NOMO-1 treated with dmso at 0.1 percent for 144 hours (cell line): ENCODE results near the gene SETDB2.
A peak's percentile ranks its signal among the peaks of the same experiment; 100 is the strongest.

Experiments used
- DNase-seq: peaks from one replicate; lab custom pipeline; 2025; ENCODE audit not compliant: unreplicated experiment; lab: John Stamatoyannopoulos, UW

Gene SETDB2

DNA sequence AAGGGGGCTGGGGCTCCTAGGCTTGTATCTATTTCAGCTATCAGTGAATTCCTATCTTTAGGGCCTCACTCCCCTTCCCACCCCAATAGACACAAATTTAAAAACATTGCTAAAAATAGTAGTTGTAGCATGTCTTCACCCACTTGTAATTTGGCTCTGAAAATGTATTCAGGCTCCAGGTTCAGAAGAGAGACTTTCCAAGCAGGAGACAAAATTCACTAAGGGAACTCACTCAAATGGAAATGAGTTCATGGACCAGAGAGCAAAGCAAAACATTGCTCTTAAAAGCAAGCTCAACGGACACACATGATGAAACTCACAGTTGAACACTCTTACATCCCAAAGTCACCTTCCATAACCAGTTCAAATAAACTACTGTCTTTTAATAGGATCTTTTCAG is 88.5 kb downstream of the SETDB2 start:
- DNase-seq = no peak

DNA sequence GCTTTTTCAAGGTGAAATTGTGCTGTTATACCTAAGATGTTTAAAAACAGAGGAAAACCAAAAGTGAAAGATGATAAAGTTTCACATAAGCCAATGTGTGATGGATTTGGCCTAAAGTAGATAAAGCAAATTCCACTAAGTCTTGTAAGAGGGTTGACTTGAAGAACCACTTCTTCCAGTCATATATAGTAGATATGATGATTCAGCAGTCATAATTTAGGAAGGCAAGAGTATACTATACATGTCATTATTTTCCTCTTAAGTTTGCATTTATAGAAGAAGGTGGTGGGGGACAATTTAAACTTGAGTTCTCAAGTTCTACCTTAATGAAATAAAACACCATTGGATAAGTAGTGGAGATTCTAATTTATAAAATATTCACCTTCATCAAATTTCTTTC is 88.9 kb downstream of the SETDB2 start:
- no peak for DNase-seq

DNA sequence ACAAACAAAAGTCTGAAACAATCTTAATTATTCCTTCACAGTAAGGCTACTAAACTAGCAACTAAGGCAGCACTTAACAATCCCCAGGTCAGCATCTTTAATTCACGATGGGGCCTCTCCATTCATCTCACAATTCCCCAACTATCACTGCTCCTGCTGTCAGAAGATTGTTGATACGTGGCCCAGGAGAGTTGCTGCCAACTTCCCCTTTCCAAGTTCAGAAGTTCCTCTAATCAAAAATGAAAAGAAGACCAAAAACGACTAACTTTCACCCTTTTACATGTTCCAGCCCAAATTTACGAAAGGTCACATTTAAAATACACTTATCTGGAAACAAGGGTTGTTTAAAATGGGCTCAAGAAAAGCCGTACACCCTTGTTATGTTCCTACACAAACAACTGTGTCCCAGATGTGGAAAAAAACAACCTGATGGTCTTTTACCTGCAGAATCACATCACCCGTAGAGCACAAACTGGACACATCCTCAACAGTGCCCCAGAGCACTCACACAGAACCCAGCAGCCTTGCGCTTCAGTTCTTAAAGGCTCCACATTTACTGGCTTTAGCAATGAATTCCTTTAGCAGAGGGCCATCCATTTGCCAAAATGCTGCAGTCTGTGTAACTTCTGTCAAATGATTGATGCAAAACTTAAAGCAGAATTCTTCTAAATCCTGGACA is 89.7 kb downstream of the SETDB2 start:
- DNase-seq = peak; percentile 47

DNA sequence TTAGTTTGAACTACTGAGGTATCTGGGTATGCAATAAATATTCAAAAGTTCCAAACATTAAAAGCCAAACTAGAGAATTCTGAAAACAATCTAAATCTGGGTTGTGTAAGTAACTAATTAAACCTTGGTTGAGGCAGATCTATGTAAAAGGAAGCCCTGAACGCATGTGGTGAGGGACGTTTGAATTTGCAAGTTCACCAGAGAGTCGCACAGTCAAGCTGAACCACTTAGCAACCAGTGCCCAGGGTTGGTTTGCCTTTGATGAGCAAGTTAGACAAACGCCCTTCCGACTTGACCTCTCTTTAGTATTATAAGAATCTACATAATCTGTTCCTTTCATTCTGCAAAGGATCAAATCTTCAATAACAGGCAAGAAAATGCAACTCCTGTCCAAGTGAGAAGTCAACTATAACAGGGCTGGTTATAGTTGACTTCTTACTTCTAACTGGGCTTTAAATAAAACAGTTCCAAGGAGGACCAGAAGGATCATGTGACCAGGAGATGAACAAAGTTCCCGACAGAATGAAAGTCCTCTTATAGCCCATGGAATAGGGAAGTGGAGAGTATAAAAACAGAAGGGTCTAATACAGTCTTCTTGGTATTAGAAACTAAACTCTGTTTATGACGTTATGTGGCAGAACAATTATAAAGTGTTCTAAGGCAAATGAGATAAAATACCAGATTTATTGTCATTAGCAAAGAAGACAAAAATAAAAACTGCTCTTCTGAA is 92.2 kb downstream of the SETDB2 start:
- no peak for DNase-seq

DNA sequence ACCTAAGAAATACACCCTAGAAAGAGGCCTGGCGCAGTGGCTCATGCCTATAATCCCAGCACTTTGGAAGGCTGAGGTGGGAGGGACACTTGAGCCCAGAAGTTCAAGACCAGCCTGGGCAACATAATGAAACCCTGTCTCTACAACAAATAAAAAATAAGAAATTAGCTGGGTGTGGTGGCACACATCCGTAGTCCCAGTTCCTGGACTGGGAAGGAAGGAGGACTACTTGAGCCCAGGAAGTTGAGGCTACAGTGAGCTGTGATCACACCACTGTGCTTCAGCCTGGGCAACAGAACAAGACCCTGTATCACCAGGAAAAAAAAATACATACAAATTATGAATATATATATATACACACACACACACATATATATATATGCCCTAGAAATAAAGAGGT is 94.3 kb downstream of the SETDB2 start:
- no peak for DNase-seq

DNA sequence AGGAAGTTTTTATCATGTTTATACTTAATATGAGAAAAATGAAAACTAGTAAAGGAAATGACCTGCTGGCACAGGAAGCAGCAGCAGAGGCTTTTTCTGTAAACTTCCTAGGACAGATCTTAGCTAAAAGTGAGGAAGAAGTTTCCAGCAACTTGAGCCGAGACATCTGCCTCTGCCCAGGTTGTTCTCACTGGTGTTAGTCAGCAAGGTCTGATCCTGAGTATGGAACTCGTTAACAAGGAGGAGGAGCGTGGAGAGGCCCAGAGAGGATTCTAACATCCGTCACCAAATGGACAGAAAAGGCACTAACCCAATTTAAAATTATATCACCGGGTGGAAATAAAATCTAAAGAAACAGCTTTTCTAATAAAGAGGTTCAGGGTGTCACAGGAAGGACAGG is 95.2 kb downstream of the SETDB2 start:
- DNase-seq = no peak

DNA sequence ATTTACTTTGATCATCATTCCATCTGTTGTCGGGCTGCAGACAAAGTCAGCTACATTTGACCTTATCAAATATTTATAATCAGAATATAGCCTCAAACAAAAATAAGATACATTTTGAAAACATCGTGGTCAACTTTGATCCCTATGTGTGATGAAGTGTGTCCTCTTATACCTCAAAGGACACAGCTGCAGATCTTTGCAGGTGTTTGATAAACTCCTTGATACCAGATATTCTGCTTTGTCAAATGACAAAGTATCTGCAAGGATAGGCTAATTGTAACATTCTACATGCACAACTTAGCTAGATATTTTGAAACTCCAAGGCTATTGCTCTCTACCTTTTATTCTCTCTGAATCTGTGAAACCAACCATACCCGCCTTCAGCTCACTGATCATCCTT is 95.7 kb downstream of the SETDB2 start:
- no peak for DNase-seq

DNA sequence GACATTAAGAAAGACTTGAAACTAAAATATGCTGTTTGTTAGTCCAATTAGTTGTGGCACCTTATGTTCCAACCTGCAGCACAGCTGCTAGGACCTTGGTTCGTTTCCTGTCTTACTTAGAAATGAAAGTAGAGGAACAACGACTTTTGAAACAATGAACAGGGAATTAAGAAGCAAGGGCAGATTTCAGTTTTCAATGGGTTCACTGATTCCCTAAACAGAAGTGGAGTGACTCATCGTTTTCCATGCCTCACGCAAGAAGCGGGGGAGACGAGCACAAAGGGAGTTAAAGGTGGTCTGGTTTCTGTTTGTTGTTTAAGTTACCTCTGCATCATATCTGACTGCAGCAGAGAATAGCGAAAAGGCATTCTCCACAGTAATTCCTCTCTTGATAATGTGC is 96.5 kb downstream of the SETDB2 start:
- no peak for DNase-seq

DNA sequence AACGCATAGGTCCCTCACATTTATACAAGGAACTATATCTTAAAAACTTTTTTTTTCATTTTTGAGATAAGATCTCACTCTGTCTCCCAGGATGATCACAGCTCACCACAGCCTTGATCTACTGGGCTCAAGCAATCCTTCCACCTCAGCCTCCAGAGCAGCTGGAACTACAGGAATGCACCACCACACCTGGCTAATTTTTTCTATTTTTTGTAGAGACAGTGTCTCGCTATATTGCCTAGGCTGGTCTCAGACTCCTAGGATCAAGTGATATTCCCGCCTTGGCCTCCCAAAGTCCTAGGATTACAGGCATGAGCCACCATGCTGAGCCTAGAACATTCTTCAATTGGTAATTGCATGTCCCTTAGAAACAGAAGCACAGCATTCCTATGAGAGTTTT is 99.6 kb downstream of the SETDB2 start:
- no peak for DNase-seq
